Liver (tissue), 3 donors: ENCODE results near the gene CTNNA2.

Experiments used
- EGR1 ChIP-seq, 2 donors: IDR thresholded peaks; 2 replicates each; pipeline ENCODE4 v1.6.1; 2016 to 2018; ENCODE audit warnings: antibody characterized with exemption in 2 of 2, low read depth in 2 of 2
- FOXA1 ChIP-seq: IDR thresholded peaks from 2 replicates; pipeline ENCODE4 v1.6.1; 2016; ENCODE audit warnings: antibody characterized with exemption
- GABPA ChIP-seq, 2 donors: IDR thresholded peaks in 1 of 2; conservative IDR thresholded peaks in 1 of 2; 2 replicates each; pipeline ENCODE4 v1.6.1; 2016; ENCODE audit warnings: antibody characterized with exemption in 2 of 2, mild to moderate bottlenecking in 1 of 2, moderate library complexity in 1 of 2
- HNF4G ChIP-seq: IDR thresholded peaks from 2 replicates; pipeline ENCODE4 v1.6.1; 2016; ENCODE audit warnings: antibody characterized with exemption
- JUND ChIP-seq, 2 donors: IDR thresholded peaks; 2 replicates each; pipeline ENCODE4 v1.6.1; 2016; ENCODE audit warnings: antibody characterized with exemption in 2 of 2
- RAD21 ChIP-seq, 2 donors: IDR thresholded peaks; 2 replicates each; pipeline ENCODE4 v1.6.1; 2016; ENCODE audit warnings: antibody characterized with exemption in 2 of 2, mild to moderate bottlenecking in 2 of 2
- SP1 ChIP-seq: IDR thresholded peaks from 2 replicates; pipeline ENCODE4 v1.6.1; 2018; ENCODE audit warnings: antibody characterized with exemption, mild to moderate bottlenecking
- TAF1 ChIP-seq: conservative IDR thresholded peaks from 2 replicates; pipeline ENCODE4 v1.6.1; 2016; ENCODE audit warnings: antibody characterized with exemption, mild to moderate bottlenecking
- YY1 ChIP-seq: IDR thresholded peaks from 2 replicates; pipeline ENCODE4 v1.6.1; 2016; ENCODE audit warnings: antibody characterized with exemption, mild to moderate bottlenecking
- TF ChIP-seq, protein P1 (sequence below): fragments of 150-350 bp; IDR thresholded peaks from 2 replicates; pipeline ENCODE4 v1.5.1; 2017; ENCODE audit warnings: improper control_type of control experiment, low read depth, low read length; ENCODE audit not compliant: missing input control
- TF ChIP-seq, protein P2 (sequence below): IDR thresholded peaks from 2 replicates; pipeline ENCODE4 v1.6.1; 2016; ENCODE audit warnings: antibody characterized with exemption, mild to moderate bottlenecking
- TF ChIP-seq, protein P3 (sequence below): IDR thresholded peaks from 2 replicates; pipeline ENCODE4 v1.6.1; 2016; ENCODE audit warnings: antibody characterized with exemption
- TF ChIP-seq, protein P4 (sequence below): IDR thresholded peaks from 2 replicates; pipeline ENCODE4 v1.6.1; 2016; ENCODE audit warnings: antibody characterized with exemption
- TF ChIP-seq, protein P5 (sequence below): IDR thresholded peaks from 2 replicates; pipeline ENCODE4 v1.6.1; 2016; ENCODE audit warnings: antibody characterized with exemption
- donor health status: healthy.
- donor health status: healthy.

DNA sequence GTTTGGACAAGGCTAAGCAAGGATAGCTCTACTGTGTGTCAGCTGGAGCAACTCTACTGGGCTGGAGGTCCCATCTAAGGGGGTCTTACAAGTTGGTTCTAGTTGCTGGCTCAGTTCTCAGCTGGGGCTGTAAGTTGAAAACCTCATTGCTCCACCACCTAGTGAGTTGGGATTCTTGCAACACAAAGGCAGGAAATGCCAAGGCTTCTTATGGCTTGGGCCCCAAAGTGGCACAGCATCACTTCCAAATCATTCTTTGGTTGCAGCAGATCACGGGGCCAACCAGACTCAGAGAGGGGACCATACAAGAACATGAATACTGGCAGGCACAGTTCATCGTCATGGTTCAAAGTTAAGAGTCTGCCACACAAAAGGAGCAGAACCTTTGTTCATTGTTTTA lies 459.0 kb downstream of the CTNNA2 start:
- TF ChIP-seq, protein P1, sequence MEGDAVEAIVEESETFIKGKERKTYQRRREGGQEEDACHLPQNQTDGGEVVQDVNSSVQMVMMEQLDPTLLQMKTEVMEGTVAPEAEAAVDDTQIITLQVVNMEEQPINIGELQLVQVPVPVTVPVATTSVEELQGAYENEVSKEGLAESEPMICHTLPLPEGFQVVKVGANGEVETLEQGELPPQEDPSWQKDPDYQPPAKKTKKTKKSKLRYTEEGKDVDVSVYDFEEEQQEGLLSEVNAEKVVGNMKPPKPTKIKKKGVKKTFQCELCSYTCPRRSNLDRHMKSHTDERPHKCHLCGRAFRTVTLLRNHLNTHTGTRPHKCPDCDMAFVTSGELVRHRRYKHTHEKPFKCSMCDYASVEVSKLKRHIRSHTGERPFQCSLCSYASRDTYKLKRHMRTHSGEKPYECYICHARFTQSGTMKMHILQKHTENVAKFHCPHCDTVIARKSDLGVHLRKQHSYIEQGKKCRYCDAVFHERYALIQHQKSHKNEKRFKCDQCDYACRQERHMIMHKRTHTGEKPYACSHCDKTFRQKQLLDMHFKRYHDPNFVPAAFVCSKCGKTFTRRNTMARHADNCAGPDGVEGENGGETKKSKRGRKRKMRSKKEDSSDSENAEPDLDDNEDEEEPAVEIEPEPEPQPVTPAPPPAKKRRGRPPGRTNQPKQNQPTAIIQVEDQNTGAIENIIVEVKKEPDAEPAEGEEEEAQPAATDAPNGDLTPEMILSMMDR = no peak
- TF ChIP-seq YY1 = no peak
- TF ChIP-seq RAD21 (IDR thresholded peaks at IDR 0.05) = no peak
- TF ChIP-seq, protein P2, sequence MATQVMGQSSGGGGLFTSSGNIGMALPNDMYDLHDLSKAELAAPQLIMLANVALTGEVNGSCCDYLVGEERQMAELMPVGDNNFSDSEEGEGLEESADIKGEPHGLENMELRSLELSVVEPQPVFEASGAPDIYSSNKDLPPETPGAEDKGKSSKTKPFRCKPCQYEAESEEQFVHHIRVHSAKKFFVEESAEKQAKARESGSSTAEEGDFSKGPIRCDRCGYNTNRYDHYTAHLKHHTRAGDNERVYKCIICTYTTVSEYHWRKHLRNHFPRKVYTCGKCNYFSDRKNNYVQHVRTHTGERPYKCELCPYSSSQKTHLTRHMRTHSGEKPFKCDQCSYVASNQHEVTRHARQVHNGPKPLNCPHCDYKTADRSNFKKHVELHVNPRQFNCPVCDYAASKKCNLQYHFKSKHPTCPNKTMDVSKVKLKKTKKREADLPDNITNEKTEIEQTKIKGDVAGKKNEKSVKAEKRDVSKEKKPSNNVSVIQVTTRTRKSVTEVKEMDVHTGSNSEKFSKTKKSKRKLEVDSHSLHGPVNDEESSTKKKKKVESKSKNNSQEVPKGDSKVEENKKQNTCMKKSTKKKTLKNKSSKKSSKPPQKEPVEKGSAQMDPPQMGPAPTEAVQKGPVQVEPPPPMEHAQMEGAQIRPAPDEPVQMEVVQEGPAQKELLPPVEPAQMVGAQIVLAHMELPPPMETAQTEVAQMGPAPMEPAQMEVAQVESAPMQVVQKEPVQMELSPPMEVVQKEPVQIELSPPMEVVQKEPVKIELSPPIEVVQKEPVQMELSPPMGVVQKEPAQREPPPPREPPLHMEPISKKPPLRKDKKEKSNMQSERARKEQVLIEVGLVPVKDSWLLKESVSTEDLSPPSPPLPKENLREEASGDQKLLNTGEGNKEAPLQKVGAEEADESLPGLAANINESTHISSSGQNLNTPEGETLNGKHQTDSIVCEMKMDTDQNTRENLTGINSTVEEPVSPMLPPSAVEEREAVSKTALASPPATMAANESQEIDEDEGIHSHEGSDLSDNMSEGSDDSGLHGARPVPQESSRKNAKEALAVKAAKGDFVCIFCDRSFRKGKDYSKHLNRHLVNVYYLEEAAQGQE = no peak
- no peak for TF ChIP-seq TAF1
- no peak for TF ChIP-seq JUND (IDR thresholded peaks at IDR 0.05)
- TF ChIP-seq SP1 = no peak
- TF ChIP-seq, protein P3, sequence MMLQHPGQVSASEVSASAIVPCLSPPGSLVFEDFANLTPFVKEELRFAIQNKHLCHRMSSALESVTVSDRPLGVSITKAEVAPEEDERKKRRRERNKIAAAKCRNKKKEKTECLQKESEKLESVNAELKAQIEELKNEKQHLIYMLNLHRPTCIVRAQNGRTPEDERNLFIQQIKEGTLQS = no peak
- TF ChIP-seq FOXA1 = no peak
- TF ChIP-seq, protein P4, sequence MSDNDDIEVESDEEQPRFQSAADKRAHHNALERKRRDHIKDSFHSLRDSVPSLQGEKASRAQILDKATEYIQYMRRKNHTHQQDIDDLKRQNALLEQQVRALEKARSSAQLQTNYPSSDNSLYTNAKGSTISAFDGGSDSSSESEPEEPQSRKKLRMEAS = no peak
- no peak for TF ChIP-seq HNF4G
- TF ChIP-seq EGR1 (IDR thresholded peaks at IDR 0.05; ENCODE audit: low read depth in 2 of 2) = no peak
- TF ChIP-seq, protein P5, sequence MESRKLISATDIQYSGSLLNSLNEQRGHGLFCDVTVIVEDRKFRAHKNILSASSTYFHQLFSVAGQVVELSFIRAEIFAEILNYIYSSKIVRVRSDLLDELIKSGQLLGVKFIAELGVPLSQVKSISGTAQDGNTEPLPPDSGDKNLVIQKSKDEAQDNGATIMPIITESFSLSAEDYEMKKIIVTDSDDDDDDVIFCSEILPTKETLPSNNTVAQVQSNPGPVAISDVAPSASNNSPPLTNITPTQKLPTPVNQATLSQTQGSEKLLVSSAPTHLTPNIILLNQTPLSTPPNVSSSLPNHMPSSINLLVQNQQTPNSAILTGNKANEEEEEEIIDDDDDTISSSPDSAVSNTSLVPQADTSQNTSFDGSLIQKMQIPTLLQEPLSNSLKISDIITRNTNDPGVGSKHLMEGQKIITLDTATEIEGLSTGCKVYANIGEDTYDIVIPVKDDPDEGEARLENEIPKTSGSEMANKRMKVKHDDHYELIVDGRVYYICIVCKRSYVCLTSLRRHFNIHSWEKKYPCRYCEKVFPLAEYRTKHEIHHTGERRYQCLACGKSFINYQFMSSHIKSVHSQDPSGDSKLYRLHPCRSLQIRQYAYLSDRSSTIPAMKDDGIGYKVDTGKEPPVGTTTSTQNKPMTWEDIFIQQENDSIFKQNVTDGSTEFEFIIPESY = no peak
- TF ChIP-seq GABPA (IDR thresholded peaks at IDR 0.05 in 1 of 2, conservative IDR thresholded peaks at IDR 0.05 in 1 of 2) = no peak
